ENCODE measurements around the gene C11orf71.
A peak's percentile ranks its signal among the peaks of the same experiment; 100 is the strongest.

The C11orf71 gene

GRCh38 chr11:114399490-114400215 is 658 bp downstream of the C11orf71 start:
- DNase-seq (ENCODE audit: low spot score) (no peak), FAIRE-seq (peak; percentile 52)

GRCh38 chr11:114398303-114398920 is 1.9 kb downstream of the C11orf71 start:
- DNase-seq (ENCODE audit: low spot score) (no peak), FAIRE-seq (no peak)

- DNase-seq (ENCODE audit: low spot score) (no peak), FAIRE-seq (no peak)
Observed at GRCh38 chr11:114397349-114397982, 2.8 kb downstream of the C11orf71 start.

GRCh38 chr11:114396916-114397315 is 3.4 kb downstream of the C11orf71 start:
- DNase-seq (ENCODE audit: low spot score) (no peak), FAIRE-seq (no peak)

GRCh38 chr11:114395736-114396135 is 4.6 kb downstream of the C11orf71 start:
- no peak for FAIRE-seq
- DNase-seq (ENCODE audit: low spot score) = no peak

GRCh38 chr11:114392735-114393667 is 7.3 kb downstream of the C11orf71 start:
- FAIRE-seq = no peak
- no peak for DNase-seq (ENCODE audit: low spot score)

- no peak for FAIRE-seq
Observed at GRCh38 chr11:114386545-114386944, 13.8 kb downstream of the C11orf71 start.

GRCh38 chr11:114386131-114386530 is 14.2 kb downstream of the C11orf71 start:
- no peak for FAIRE-seq
- DNase-seq (ENCODE audit: low spot score) = no peak

More at GRCh38 chr11:114386545-114386944, 13.8 kb downstream of the C11orf71 start:
- no peak for DNase-seq (ENCODE audit: low spot score)

- no peak for FAIRE-seq
- DNase-seq (ENCODE audit: low spot score) = no peak
Observed at GRCh38 chr11:114384487-114384886, 15.8 kb downstream of the C11orf71 start.

- DNase-seq (ENCODE audit: low spot score) (no peak), FAIRE-seq (no peak)
Observed at GRCh38 chr11:114382509-114382908, 17.8 kb downstream of the C11orf71 start.

GRCh38 chr11:114379394-114380069 is 20.8 kb downstream of the C11orf71 start:
- FAIRE-seq (no peak), DNase-seq (ENCODE audit: low spot score) (no peak)

GRCh38 chr11:114377612-114378267 is 22.6 kb downstream of the C11orf71 start:
- DNase-seq (ENCODE audit: low spot score) = peak; percentile 32
- no peak for FAIRE-seq

GRCh38 chr11:114375052-114375451 is 25.3 kb downstream of the C11orf71 start:
- FAIRE-seq (no peak), DNase-seq (ENCODE audit: low spot score) (no peak)

- no peak for FAIRE-seq
- DNase-seq (ENCODE audit: low spot score) = no peak
Observed at GRCh38 chr11:114368918-114369680, 31.2 kb downstream of the C11orf71 start.

GRCh38 chr11:114367244-114367957 is 32.9 kb downstream of the C11orf71 start:
- FAIRE-seq (peak; percentile 97), DNase-seq (ENCODE audit: low spot score) (peak; percentile 61)

GRCh38 chr11:114366331-114367243 is 33.7 kb downstream of the C11orf71 start:
- FAIRE-seq (peak; percentile 83), DNase-seq (ENCODE audit: low spot score) (peak; percentile 69)

- DNase-seq (ENCODE audit: low spot score) (no peak), FAIRE-seq (no peak)
Observed at GRCh38 chr11:114362958-114363357, 37.4 kb downstream of the C11orf71 start.

GRCh38 chr11:114362326-114362725 is 38.0 kb downstream of the C11orf71 start:
- FAIRE-seq = no peak
- no peak for DNase-seq (ENCODE audit: low spot score)

Measured in urothelium cell line (cell line).